ENCODE results near the gene OR51E2. TPM values are rescaled to one million over a fixed set of nuclear protein-coding genes. Genes with fewer than 3 reads are reported as not detected.

OR51E2 gene
- total RNA-seq, 1 experiment from 2014 or later, result not detected

- no peak for TF ChIP-seq E2F4 (CRISPR knock-in tag; IDR thresholded peaks at IDR 0.05; ENCODE audit: borderline replicate concordance, low read depth)
- no peak for TF ChIP-seq MYBL2 (CRISPR knock-in tag; IDR thresholded peaks at IDR 0.05)
- no peak for TF ChIP-seq ZNF232 (CRISPR knock-in tag; IDR thresholded peaks at IDR 0.05)
These were observed 16.6 kb upstream of the OR51E2 start (continued) for GRCh38 chr11:4714300-4714699.

DNA sequence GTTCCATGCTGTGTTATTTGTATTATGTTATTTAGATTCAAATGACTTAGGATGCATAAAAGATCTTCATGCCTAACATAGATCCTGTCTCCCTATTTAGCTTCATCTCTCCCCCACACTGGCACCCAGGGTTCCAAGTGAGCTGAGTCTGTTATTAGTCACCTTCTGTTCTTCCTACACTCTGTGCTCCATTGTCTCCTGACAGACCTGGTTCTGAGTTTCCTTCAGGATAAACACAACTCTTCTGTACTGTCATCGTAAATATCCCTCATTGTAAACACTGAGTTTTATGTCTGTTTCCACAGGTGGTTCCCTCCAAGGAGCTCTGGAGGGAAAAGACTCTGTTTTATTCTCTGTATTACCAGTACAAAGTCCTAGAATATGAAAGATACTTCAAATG lies 15.6 kb upstream of the OR51E2 start:
- TF ChIP-seq ESRRA (CRISPR knock-in tag; IDR thresholded peaks at IDR 0.05; ENCODE audit: borderline replicate concordance), result no peak
- no peak for TF ChIP-seq ZNF532 (CRISPR knock-in tag; IDR thresholded peaks at IDR 0.05; ENCODE audit: borderline replicate concordance)
- no peak for TF ChIP-seq NFYB (CRISPR knock-in tag; conservative IDR thresholded peaks at IDR 0.05; ENCODE audit: low read depth)
- no peak for TF ChIP-seq NR3C1 (CRISPR knock-in tag; conservative IDR thresholded peaks at IDR 0.05; ENCODE audit: low read depth)
- no peaks in the 10 kb centered on the region for H3K27me3 Mint-ChIP-seq (ENCODE audit: low read depth)
- H3K4me3 Mint-ChIP-seq, result no peak overlapping the region
- H3K4me1 Mint-ChIP-seq, result peaks cover 19% of the 10 kb centered on the region
- POLR2A ChIA-PET, result no interaction called here
- DNase-seq (ENCODE audit: low spot score), result no peak
- CTCF ChIA-PET, result interaction anchor here (1.0 to 3.5 kb wide), 2 partner anchors 9 to 77 kb away, joined by 3 to 27 read pairs; no protein-coding TSS in a partner anchor
- no peak overlapping the region for H3K27ac Mint-ChIP-seq
- ATAC-seq, result no peak
- no peaks in the 10 kb centered on the region; the same call in 1 of the 2 replicates for H3K9me3 Mint-ChIP-seq
- no peaks in the 10 kb centered on the region for H3K36me3 Mint-ChIP-seq

DNA sequence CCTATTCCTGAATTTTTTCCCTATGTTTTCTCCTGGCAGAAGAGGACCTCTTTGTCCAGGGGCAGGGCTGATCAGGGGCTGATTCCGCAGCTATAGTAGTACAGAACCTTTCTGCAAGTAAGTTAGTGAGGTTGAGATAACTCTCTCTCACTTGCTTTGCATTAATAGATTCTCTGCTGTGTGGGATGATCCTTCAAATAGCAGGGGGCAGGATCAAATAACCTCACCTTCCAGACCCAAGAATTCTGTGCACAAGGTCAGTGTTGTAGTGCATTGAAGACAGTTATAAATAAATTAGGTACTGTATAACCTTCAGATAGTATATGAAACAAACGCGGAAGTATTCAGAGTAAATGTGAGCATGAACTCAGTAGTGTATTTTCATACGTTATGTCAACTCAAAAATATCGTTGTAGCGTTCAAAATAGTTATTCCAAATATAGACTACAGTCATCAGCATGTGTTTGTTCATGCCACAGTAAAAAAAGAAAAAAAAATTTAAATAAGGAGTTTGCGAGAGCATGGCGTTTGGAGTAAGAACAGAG lies 7.2 kb upstream of the OR51E2 start:
- 0 out of 2 replicates have a peak, but pooled peaks cover 3% of the 10 kb centered on the region for H3K9me3 Mint-ChIP-seq
- CTCF ChIA-PET, result interaction anchor here (1.0 to 3.2 kb wide), 3 partner anchors 13 to 68 kb away, joined by 3 to 16 read pairs (median 8); partner anchors contain the start of gene OR51D1
- H3K27me3 Mint-ChIP-seq (ENCODE audit: low read depth), result no peaks in the 10 kb centered on the region
- H3K4me1 Mint-ChIP-seq, result peaks cover 29% of the 10 kb centered on the region
- ATAC-seq (peak; percentile 59), DNase-seq (ENCODE audit: low spot score) (no peak)
- H3K4me3 Mint-ChIP-seq, result peak overlapping the region; percentile 57
- H3K27ac Mint-ChIP-seq, result peak overlapping the region; percentile 95
- TF ChIP-seq, protein P1, sequence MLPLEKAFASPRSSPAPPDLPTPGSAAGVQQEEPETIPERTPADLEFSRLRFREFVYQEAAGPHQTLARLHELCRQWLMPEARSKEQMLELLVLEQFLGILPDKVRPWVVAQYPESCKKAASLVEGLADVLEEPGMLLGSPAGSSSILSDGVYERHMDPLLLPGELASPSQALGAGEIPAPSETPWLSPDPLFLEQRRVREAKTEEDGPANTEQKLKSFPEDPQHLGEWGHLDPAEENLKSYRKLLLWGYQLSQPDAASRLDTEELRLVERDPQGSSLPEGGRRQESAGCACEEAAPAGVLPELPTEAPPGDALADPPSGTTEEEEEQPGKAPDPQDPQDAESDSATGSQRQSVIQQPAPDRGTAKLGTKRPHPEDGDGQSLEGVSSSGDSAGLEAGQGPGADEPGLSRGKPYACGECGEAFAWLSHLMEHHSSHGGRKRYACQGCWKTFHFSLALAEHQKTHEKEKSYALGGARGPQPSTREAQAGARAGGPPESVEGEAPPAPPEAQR (CRISPR knock-in tag; IDR thresholded peaks at IDR 0.05), result no peak
- TF ChIP-seq ZNF281 (CRISPR knock-in tag; IDR thresholded peaks at IDR 0.05), result no peak
- no peak for TF ChIP-seq FOXP4 (CRISPR knock-in tag; IDR thresholded peaks at IDR 0.05)
- TF ChIP-seq ZNF396 (CRISPR knock-in tag; IDR thresholded peaks at IDR 0.05; ENCODE audit: borderline replicate concordance), result no peak
- TF ChIP-seq CBFB (CRISPR knock-in tag; IDR thresholded peaks at IDR 0.05; ENCODE audit: low read depth), result no peak
- no peak for TF ChIP-seq MLX (CRISPR knock-in tag; IDR thresholded peaks at IDR 0.05)
- TF ChIP-seq ZNF317 (CRISPR knock-in tag; IDR thresholded peaks at IDR 0.05; ENCODE audit: borderline replicate concordance, low read depth), result no peak
- no peak for TF ChIP-seq PRDM15 (CRISPR knock-in tag; IDR thresholded peaks at IDR 0.05)
- no peaks in the 10 kb centered on the region for H3K36me3 Mint-ChIP-seq
- POLR2A ChIA-PET, result no interaction called here

Measured in WTC11 (cell line).